ENCODE results near the gene GIT2. TPM values are rescaled to one million over a fixed set of nuclear protein-coding genes. Genes with fewer than 3 reads are reported as not detected.

GIT2 gene
- total RNA-seq, 1 experiment from 2014 or later: 56.0 TPM

- H3K27ac Mint-ChIP-seq (ENCODE audit: unreplicated experiment): no peak overlapping the region
- H3K36me3 Mint-ChIP-seq (ENCODE audit: insufficient read depth, unreplicated experiment): peaks cover 34% of the 10 kb centered on the region
- H3K27me3 Mint-ChIP-seq (ENCODE audit: unreplicated experiment): no peaks in the 10 kb centered on the region
- CTCF ChIA-PET: no interaction called here
- intact Hi-C loops (cut with micrococcal nuclease; ENCODE audit: unreplicated experiment): no loop called here
- no peaks in the 10 kb centered on the region for H3K4me1 Mint-ChIP-seq (ENCODE audit: low read depth, unreplicated experiment)
- no peak overlapping the region for H3K4me3 Mint-ChIP-seq (ENCODE audit: low read depth, unreplicated experiment)
- TF ChIP-seq CTCF (IDR thresholded peaks at IDR 0.05; ENCODE audit: unreplicated experiment): no peak
- H3K9me3 Mint-ChIP-seq (ENCODE audit: low read depth, unreplicated experiment): no peaks in the 10 kb centered on the region
- no peak for DNase-seq
- BruUV-seq (replicated peaks): no TSS peak
These were observed 57.2 kb downstream of the GIT2 start for GRCh38 chr12:109938947-109939346.

DNA sequence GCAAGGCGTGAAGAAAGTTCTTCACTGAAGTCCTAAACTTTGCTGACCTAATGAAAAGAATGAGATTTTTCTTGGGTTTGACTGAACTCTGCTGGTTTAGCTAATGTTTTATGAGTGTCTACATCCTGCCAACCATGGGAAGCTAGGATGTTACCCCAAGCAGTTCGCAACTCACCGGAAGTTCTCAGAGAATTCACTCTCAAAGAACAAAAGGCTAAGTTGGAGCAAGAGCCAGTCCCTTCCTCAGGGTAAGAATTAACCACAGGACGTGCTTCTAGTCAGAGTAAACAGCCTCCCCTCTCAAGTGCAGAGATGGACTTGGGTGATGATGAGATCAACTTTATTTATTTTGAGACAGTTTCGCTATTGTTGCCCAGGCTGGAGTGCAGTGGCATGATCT lies 58.8 kb downstream of the GIT2 start:
- Mint-ChIP-seq H3K4me1 (ENCODE audit: low read depth, unreplicated experiment) (no peaks in the 10 kb centered on the region), H3K27me3 (ENCODE audit: unreplicated experiment) (no peaks in the 10 kb centered on the region), H3K27ac (ENCODE audit: unreplicated experiment) (no peak overlapping the region), H3K9me3 (ENCODE audit: low read depth, unreplicated experiment) (no peaks in the 10 kb centered on the region), H3K36me3 (ENCODE audit: insufficient read depth, unreplicated experiment) (peaks cover 39% of the 10 kb centered on the region), H3K4me3 (ENCODE audit: low read depth, unreplicated experiment) (no peak overlapping the region)
- no peak for TF ChIP-seq CTCF (IDR thresholded peaks at IDR 0.05; ENCODE audit: unreplicated experiment)
- CTCF ChIA-PET: no interaction called here
- DNase-seq: no peak
- intact Hi-C loops (cut with micrococcal nuclease; ENCODE audit: unreplicated experiment): no loop called here
- no TSS peak for BruUV-seq (replicated peaks)

DNA sequence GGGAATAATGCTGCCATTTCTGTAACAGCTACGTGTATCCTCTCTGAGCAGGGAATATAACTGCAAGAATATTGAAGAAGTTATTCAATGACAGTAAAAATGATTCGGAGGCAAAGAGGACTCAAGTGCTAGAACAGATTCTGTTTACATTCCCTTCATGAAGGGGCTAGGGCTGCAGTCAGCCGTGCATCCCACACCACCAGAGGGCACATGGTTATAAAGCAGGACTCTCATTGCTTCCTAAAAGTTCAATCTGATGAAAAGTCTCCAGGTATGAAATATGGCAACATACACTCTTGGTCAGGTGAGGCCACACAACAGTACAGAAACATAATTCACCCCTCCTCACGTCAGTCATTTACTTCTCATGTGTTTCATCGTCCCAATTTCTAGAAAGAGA lies 62.1 kb downstream of the GIT2 start:
- Mint-ChIP-seq H3K9me3 (ENCODE audit: low read depth, unreplicated experiment) (no peaks in the 10 kb centered on the region), H3K4me1 (ENCODE audit: low read depth, unreplicated experiment) (no peaks in the 10 kb centered on the region), H3K4me3 (ENCODE audit: low read depth, unreplicated experiment) (no peak overlapping the region), H3K27me3 (ENCODE audit: unreplicated experiment) (no peaks in the 10 kb centered on the region), H3K27ac (ENCODE audit: unreplicated experiment) (no peak overlapping the region), H3K36me3 (ENCODE audit: insufficient read depth, unreplicated experiment) (peaks cover 34% of the 10 kb centered on the region)
- intact Hi-C loops (cut with micrococcal nuclease; ENCODE audit: unreplicated experiment): no loop called here
- DNase-seq: peak; percentile 11
- no TSS peak for BruUV-seq (replicated peaks)
- no peak for TF ChIP-seq CTCF (IDR thresholded peaks at IDR 0.05; ENCODE audit: unreplicated experiment)
- CTCF ChIA-PET: no interaction called here

- H3K4me3 Mint-ChIP-seq (ENCODE audit: low read depth, unreplicated experiment): no peak overlapping the region
- no peak for TF ChIP-seq CTCF (IDR thresholded peaks at IDR 0.05; ENCODE audit: unreplicated experiment)
- DNase-seq: no peak
- H3K27ac Mint-ChIP-seq (ENCODE audit: unreplicated experiment): no peak overlapping the region
- no peaks in the 10 kb centered on the region for H3K27me3 Mint-ChIP-seq (ENCODE audit: unreplicated experiment)
- H3K9me3 Mint-ChIP-seq (ENCODE audit: low read depth, unreplicated experiment): no peaks in the 10 kb centered on the region
- peaks cover 34% of the 10 kb centered on the region for H3K36me3 Mint-ChIP-seq (ENCODE audit: insufficient read depth, unreplicated experiment)
- no peaks in the 10 kb centered on the region for H3K4me1 Mint-ChIP-seq (ENCODE audit: low read depth, unreplicated experiment)
- intact Hi-C loops (cut with micrococcal nuclease; ENCODE audit: unreplicated experiment): no loop called here
- BruUV-seq (replicated peaks): no TSS peak
- CTCF ChIA-PET: no interaction called here
These were observed 63.2 kb downstream of the GIT2 start for GRCh38 chr12:109932878-109933503.

All from Calu3 (cell line).